GM04503 (cell line): ENCODE measurements around the gene KHSRP.

Experiments used
- DNase-seq: peaks from one replicate; pipeline ENCODE4 v3.0.0-alpha.2; 2012; ENCODE audit warnings: low read depth

KHSRP gene

DNA sequence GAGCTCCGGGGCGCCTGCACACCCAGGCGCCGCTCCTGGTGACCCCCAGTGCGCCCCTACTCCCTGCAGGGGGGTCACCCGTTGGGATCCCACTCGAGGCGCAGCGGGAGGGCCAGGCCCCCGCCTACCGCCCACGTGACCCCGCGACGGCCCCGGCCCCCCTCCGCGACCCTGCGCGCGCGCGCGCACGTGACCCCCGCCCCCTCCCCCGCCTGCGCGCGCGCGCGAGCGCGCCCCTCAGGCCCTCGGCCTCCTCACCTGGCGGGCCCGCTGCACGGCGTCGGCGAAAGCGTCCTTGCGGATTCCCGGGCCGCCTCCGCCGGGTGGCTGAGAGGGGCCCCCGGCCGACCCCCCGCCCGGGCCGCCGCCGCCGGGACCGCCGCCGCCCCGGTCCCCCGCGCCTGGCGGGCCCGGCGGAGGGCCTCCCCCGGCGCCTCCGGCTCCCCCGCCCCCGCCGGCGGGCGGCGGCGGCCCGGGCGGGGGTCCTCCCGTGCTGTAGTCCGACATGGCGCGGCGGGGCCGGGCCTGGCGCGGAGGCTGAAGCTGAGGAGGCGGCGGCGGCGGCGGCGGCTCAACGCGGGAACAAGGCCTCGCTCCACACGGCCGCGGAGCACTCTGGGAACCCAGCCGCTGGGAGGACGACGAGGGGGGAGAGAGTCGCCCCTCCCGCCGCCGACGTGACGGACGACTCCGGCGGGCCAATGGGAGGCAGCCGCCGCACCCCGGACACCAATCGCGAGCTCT, at the start of gene KHSRP:
TSS of gene KHSRP (minus strand) at position 617 of the 744 bp plus-strand sequence. CDS start at position 507, 110 bp downstream.
- DNase-seq, result no peak

DNA sequence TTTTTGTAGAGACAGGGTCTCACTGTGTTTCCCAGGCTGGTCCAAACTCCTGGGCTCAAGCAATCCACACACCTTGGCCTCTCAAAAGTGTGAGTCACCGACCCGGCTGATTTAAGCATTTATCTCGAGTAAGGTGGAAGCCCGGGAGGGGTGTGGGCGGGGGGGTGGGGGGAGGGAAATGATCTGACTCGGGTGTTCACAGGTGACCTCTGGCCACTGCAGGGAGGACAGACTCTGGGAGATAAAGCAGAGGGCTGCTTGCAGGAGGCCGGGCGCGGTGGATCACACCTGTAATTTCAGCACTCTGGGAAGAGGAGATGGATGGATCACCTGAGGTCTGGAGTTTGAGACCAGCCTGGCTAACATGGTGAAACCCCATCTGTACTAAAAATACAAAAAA, 49.0 kb upstream of the KHSRP start:
- no peak for DNase-seq

- DNase-seq, result no peak
Observed at GRCh38 chr19:6472713-6473112, 48.1 kb upstream of the KHSRP start.

DNA sequence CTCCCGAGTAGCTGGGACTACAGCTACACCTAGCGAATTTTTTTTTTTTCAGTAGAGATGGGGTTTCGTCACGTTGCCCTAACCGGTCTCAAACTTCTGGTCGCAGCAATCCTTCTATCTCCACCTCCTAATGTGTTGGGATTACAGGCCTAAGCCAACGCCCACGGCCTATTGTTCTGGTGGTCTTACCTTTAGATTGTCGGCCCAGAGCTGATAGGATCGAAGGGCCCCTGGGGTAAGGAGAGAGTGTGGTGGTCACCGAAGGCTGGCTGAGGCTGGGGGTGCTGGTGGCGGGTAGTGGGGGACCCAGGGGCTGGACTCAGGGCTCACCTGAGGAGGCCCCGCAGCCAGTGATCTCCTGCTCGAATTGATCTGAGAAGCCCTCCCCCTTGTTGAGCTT, 46.5 kb upstream of the KHSRP start:
- DNase-seq, result no peak

DNA sequence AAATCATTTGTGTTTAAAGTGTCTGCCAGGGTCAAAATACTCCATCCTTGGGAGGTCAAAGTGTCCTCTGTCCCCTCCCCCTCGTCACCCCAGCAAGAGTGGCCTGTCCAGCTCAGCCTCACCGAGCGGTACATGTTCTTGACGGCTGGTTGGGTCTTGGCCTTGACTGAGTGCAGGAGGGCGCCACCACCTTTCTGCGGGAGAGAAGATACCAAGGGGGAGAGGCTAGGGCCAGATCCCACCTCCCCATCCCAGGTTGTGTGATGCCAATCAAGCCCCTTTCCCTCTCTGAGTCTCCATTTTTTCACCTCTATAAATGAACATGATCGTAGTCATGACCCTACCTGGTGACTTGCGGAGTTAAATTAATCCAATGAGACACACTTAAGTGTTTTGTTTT, 45.6 kb upstream of the KHSRP start:
- no peak for DNase-seq

DNA sequence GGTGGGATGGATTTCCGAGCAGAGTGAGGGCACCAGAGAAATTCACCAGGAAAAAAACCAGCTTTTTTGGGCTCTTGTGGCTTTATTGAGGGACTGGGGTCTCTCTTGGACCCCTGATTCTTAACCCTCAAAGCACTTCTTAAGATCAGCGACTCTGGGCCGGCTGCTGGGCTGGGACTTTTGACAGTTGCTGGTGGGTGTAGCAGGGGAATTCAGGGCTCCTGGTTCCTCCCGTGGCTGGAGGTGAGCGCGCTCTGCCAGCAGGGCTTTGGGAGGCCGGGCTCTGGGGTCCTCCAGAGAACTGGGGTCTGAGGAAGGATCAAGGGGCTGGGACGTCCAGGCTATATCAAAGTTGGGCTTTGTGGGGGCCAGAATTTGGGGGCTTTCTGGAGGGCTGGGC, 42.8 kb upstream of the KHSRP start:
- no peak for DNase-seq

DNA sequence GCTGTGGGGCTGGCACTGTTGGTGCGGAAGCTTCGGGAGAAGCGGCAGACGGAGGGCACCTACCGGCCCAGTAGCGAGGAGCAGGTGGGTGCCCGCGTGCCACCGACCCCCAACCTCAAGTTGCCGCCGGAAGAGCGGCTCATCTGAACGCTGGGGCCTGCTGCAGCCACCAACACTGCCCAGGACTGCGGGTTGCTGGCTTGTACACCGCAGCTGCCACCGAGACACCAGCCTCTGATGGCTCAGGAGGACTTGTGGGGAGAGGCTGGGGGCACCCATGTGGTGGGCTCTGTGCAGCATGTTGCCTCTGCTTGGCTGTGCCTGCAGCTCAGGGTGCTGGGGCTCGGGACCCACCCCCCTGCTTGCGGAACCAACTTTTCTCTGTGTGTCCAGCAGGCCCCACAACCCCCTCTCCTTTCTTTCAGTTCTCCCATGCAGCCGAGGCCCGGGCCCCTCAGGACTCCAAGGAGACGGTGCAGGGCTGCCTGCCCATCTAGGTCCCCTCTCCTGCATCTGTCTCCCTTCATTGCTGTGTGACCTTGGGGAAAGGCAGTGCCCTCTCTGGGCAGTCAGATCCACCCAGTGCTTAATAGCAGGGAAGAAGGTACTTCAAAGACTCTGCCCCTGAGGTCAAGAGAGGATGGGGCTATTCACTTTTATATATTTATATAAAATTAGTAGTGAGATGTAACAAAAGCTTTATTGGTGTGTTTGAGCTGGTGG, 42.1 kb upstream of the KHSRP start:
- DNase-seq, result no peak

DNA sequence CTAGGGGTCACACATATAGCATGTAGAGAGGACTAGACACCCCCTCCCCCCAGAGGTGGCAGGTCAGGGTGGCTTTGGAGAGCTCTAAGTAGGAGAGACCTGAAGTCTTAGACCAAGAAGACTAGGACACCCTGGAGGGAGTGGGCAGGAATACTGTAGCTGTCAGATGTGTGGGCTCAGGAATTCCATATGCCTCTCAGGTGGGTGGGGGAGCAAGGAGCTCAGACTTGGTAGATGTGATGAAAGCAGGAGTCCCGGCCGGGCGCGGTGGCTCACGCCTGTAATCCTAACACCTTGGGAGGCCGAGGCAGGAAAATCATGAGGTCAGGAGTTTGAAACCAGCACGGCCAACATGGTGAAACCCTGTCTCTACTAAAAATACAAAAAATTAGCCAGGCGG, 41.1 kb upstream of the KHSRP start:
- DNase-seq, result no peak

DNA sequence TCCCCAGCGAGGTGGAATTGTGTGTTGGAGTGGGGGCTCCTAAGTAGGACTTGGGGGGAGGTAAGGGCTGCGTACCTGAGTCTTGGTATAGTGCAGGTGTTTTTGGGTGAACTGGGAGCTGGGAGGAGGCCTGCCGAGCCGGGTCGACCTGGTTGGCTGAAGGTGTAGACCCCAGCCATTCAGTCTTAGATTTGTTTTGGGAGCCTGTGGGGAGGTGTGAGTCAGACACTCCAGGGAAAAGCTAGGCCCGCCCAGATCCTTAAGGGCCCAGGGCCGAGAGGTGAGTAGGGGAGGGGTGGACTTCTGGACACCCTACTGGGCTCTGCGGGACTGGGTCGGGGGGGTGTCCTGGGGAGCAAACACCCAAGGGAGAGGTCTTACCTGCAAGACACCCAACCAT, 40.4 kb upstream of the KHSRP start:
- DNase-seq, result no peak

- DNase-seq, result no peak
Observed at GRCh38 chr19:6464070-6464873, 39.7 kb upstream of the KHSRP start, which contains the start of gene CRB3. CRB3 (plus strand) TSS chr19:6464271; CDS start chr19:6464702, 431 bp downstream.

DNA sequence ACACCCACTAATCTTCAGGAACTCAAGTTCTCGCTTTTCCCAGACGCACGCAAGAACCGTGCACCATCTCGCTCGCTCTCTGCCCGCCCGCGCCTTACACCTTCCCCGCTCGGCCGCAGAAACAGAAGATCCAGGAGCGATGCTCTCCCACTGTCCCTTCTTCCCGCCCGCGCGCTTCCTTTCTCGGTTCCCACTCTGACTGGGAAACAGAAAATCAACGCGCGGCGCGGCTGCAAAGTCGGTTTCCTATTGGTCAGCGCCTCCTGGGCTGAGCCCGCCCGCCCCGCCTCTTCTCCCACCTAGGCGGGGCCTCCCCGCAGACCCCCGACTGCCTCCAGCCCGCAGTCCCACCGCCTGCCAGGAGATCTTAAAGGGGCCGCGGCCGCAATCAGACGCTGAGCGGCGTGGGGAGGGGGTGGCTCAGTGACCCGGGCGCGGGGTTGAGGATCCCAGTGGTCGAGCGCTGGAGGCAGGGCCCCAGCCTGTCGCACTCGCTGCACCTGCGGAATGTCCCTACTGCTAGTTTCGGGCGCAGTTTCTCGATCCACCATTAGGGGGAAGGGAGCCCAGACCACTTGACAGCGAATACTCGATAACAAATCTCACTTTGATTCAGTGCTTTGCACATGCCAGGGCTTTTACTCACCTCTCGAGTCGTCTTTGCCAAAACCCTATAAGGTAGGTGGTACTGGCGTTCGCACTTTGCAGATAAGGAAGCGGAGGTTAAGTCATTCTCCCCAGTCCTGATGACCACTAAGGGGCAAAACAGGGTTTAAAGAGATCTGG, 35.7 kb upstream of the KHSRP start:
- DNase-seq, result peak; percentile 81

- DNase-seq, result peak; percentile 4
Observed at GRCh38 chr19:6459262-6460098, 34.9 kb upstream of the KHSRP start, which contains the start of gene SLC25A23. SLC25A23 (minus strand) TSS chr19:6459792; CDS start chr19:6459628, 164 bp downstream.

DNA sequence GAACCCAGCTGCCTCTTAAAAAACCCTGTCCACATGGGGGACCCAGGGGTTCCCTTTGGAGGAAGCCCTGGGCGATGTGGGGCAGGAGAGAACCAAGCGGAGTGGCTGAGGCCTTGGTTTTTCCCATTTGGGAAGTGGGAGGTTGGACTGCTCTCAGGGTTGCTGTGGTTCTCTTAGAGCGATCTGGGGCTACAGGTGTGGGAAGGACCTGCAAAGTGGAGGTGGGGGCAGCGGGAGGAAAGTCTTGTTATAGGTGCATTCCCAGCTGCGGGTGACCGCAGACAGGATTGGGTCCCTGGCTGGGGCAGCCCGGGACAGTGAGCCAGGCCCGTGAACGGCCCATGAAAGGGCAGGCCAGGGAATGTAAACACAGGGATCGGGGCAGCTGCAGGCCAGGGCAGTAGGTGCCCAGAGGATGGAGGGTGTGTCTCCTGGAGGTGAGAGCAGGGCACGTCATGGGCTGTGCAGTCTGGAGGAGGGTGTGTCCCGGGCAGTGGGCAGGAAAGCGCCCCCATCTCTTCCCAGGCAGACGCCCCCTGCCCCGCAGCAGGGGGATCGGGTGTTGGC, 34.2 kb upstream of the KHSRP start:
- DNase-seq, result no peak

DNA sequence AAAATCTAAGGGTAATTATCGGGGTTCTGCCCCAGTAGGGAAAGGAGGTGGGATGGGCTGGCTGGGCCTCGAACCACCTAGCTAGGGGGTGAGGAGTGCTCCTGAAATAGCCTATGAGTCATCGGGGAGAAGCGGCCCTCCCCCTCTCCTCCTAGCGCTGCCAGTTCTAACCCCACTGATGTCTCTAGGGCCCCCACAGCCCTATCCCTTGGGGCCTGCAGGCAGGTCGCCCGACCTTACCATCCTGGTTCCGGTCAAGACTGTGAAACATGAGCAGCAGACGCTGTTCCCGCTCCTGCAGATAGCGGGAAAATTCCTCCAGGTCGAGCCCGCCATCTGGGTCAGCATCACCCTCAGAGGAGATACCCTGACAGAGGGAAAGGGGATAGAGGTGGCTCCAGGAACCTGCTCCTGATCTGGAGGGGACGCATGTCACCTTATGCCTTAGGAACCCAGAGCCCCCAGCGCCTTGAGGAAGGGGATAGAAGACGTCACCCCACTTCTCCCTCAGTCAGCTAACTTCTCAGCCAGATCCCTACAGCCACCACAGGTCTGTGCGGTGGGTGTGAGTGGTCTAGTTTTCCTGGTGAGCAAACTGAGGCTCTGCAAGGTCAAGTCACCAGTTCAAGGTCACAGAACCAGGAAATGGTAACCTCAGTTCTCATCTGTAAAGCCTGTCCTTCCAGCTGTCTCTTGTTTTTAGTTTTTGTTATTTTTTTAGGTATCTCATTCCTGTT, 33.5 kb upstream of the KHSRP start:
- DNase-seq, result no peak

GRCh38 chr19:6455924-6456323, 31.3 kb upstream of the KHSRP start:
- DNase-seq, result no peak

DNA sequence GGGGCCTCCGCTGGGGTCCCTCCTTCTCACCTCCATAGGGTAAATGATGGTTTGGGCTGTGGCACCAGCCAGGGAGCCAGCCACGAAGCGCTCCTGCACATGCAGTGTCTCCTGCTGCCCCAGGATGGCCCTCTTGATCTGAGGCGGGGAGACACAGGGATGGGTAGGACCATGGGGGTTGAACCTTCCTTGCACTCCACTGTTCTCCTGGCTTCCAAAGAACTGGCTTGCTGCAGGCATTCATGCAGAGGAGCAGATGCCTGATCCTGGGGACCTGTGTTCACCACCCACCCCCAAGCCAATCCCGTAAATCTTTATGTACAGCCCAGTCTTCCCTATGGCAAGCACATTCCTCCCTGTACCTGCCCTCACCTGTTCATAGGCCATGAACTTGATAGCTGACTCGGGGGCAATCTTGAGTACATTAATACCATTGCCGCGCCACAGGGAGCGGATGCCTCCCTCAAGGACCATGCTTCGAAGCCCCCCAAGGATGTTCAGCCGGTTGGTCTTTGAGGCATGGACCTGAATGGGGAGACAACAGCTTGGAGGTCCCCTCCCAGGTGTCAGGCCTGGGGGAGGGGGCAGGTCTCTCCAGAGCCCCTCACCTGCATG, 29.4 kb upstream of the KHSRP start:
- DNase-seq, result no peak

DNA sequence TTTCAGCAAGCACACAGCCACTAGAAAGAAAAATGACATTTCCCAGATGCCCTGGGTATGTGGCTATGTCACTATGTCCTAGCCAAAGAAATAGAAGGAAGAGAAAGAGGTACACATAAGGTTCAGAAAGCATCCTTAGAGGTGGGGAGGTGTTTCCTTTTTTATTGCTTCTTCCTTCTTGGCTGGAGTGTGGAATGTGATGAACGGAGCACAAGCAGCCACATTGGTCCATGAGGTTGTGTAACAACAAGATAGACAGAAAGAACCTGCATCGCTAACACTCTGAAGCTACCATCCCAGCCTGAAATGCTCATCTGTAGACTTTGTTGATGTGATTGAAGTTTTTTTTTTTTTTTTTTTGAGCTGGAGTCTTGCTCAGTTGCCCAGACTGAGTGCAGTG, 28.3 kb upstream of the KHSRP start:
- no peak for DNase-seq

GRCh38 chr19:6452223-6452614, 27.6 kb upstream of the KHSRP start:
- no peak for DNase-seq

DNA sequence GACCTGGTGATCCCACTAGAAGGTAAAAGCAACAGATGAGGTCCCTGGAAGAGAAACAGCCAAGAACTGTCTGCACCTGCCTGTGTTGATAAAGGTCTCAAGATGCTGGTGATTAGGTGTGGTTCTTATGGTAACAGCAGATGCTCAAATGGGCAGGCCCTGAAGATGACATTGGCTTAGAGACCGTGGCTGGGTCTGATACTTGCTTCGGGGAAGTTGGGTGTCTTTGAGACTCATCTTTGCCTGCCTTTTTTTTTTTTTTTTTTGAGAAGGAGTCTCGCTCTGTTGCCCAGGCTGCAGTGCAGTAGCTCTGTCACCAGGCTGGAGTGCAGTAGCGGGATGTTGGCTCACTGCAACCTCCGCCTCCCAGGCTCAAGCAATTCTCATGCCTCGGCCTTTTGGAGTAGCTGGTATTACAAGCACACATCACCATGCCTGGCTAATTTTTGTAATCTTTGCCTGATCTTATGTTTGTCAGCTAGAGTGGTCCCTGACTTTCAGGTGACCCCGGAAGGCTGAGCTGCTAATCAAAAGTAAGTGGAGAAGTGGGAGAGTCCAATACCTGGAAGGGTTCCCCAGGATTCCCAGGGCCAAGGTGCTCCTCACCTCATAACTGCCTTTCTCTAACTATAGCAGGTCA, 27.1 kb upstream of the KHSRP start:
- DNase-seq, result no peak
